IMR-90 (cell line): ENCODE data around the gene ZFYVE26.

ENCODE experiments used
- MAFK ChIP-seq: IDR thresholded peaks from 2 replicates; pipeline ENCODE4 v1.6.1; 2012; ENCODE audit warnings: low read depth, low read length, improper control_type of control experiment
- MXI1 ChIP-seq: IDR thresholded peaks from 2 replicates; pipeline ENCODE4 v1.6.1; 2012; ENCODE audit warnings: low read depth, mild to moderate bottlenecking, low read length, moderate library complexity, borderline replicate concordance
- POLR2A ChIP-seq: IDR thresholded peaks from 2 replicates; pipeline ENCODE4 v1.6.1; 2012; ENCODE audit warnings: mild to moderate bottlenecking, low read depth, low read length
- TF ChIP-seq, protein P1 (sequence below): conservative IDR thresholded peaks from 2 replicates; pipeline ENCODE4 v1.5.1; 2012; ENCODE audit warnings: mild to moderate bottlenecking, low read depth, low read length, improper control_type of control experiment

- no peak for TF ChIP-seq POLR2A
- TF ChIP-seq, protein P1, sequence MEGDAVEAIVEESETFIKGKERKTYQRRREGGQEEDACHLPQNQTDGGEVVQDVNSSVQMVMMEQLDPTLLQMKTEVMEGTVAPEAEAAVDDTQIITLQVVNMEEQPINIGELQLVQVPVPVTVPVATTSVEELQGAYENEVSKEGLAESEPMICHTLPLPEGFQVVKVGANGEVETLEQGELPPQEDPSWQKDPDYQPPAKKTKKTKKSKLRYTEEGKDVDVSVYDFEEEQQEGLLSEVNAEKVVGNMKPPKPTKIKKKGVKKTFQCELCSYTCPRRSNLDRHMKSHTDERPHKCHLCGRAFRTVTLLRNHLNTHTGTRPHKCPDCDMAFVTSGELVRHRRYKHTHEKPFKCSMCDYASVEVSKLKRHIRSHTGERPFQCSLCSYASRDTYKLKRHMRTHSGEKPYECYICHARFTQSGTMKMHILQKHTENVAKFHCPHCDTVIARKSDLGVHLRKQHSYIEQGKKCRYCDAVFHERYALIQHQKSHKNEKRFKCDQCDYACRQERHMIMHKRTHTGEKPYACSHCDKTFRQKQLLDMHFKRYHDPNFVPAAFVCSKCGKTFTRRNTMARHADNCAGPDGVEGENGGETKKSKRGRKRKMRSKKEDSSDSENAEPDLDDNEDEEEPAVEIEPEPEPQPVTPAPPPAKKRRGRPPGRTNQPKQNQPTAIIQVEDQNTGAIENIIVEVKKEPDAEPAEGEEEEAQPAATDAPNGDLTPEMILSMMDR = no peak
- no peak for TF ChIP-seq MXI1
- TF ChIP-seq MAFK = no peak
Observed at GRCh38 chr14:67800743-67801142, 15.6 kb downstream of the ZFYVE26 start.
